ENCODE results near the gene C15orf39.

Gene C15orf39

GRCh38 chr15:75231836-75232235 is 30.2 kb downstream of the C15orf39 start:
- Histone ChIP-seq H4K20me1 (ENCODE audit: insufficient read depth, low read length) (no peaks in the 10 kb centered on the region), H3K4me2 (ENCODE audit: low read length) (no peak overlapping the region), H3K27me3 (ENCODE audit: low read depth, low read length) (peaks cover 30% of the 10 kb centered on the region), H3K27ac (ENCODE audit: low read length) (no peak overlapping the region), H3K36me3 (replicated peaks; ENCODE audit: low read depth, low read length) (no peaks in the 10 kb centered on the region), H3K79me2 (ENCODE audit: low read length) (no peaks in the 10 kb centered on the region), H3K9ac (ENCODE audit: low read length) (no peak overlapping the region), H3K9me3 (ENCODE audit: insufficient read depth, low read length) (no peaks in the 10 kb centered on the region), H3K4me3 (ENCODE audit: low read length) (no peak overlapping the region), H2AFZ (ENCODE audit: low read depth, low read length) (no peak overlapping the region), H3K4me1 (ENCODE audit: low read length) (no peaks in the 10 kb centered on the region)
- TF ChIP-seq EZH2phosphoT487 (IDR thresholded peaks at IDR 0.05; ENCODE audit: low read depth) (no peak), CTCF (IDR thresholded peaks at IDR 0.05; ENCODE audit: low read depth, low read length) (no peak)

GRCh38 chr15:75232252-75232813 is 30.7 kb downstream of the C15orf39 start:
- Histone ChIP-seq H3K36me3 (replicated peaks; ENCODE audit: low read depth, low read length) (no peaks in the 10 kb centered on the region), H3K9me3 (ENCODE audit: insufficient read depth, low read length) (no peaks in the 10 kb centered on the region), H3K27ac (ENCODE audit: low read length) (no peak overlapping the region), H2AFZ (ENCODE audit: low read depth, low read length) (no peak overlapping the region), H3K4me3 (ENCODE audit: low read length) (no peak overlapping the region), H4K20me1 (ENCODE audit: insufficient read depth, low read length) (no peaks in the 10 kb centered on the region), H3K4me1 (ENCODE audit: low read length) (no peaks in the 10 kb centered on the region), H3K79me2 (ENCODE audit: low read length) (no peaks in the 10 kb centered on the region), H3K4me2 (ENCODE audit: low read length) (no peak overlapping the region), H3K9ac (ENCODE audit: low read length) (no peak overlapping the region), H3K27me3 (ENCODE audit: low read depth, low read length) (peaks cover 30% of the 10 kb centered on the region)
- TF ChIP-seq CTCF (IDR thresholded peaks at IDR 0.05; ENCODE audit: low read depth, low read length) = no peak
- no peak for TF ChIP-seq EZH2phosphoT487 (IDR thresholded peaks at IDR 0.05; ENCODE audit: low read depth)

GRCh38 chr15:75232826-75233503 is 31.3 kb downstream of the C15orf39 start:
- H3K27me3 ChIP-seq (ENCODE audit: low read depth, low read length) = peaks cover 28% of the 10 kb centered on the region
- H3K4me2 ChIP-seq (ENCODE audit: low read length) = no peak overlapping the region
- H3K27ac ChIP-seq (ENCODE audit: low read length) = no peak overlapping the region
- H3K4me1 ChIP-seq (ENCODE audit: low read length) = no peaks in the 10 kb centered on the region
- H3K9me3 ChIP-seq (ENCODE audit: insufficient read depth, low read length) = no peaks in the 10 kb centered on the region
- H3K4me3 ChIP-seq (ENCODE audit: low read length) = no peak overlapping the region
- H4K20me1 ChIP-seq (ENCODE audit: insufficient read depth, low read length) = no peaks in the 10 kb centered on the region
- H3K79me2 ChIP-seq (ENCODE audit: low read length) = no peaks in the 10 kb centered on the region
- no peak overlapping the region for H2AFZ ChIP-seq (ENCODE audit: low read depth, low read length)
- no peak overlapping the region for H3K9ac ChIP-seq (ENCODE audit: low read length)
- TF ChIP-seq EZH2phosphoT487 (IDR thresholded peaks at IDR 0.05; ENCODE audit: low read depth) = no peak
- no peak for TF ChIP-seq CTCF (IDR thresholded peaks at IDR 0.05; ENCODE audit: low read depth, low read length)
- H3K36me3 ChIP-seq (replicated peaks; ENCODE audit: low read depth, low read length) = no peaks in the 10 kb centered on the region

GRCh38 chr15:75233504-75234190 is 32.0 kb downstream of the C15orf39 start:
- no peak overlapping the region for H3K4me2 ChIP-seq (ENCODE audit: low read length)
- H3K9me3 ChIP-seq (ENCODE audit: insufficient read depth, low read length) = no peaks in the 10 kb centered on the region
- H2AFZ ChIP-seq (ENCODE audit: low read depth, low read length) = no peak overlapping the region
- no peaks in the 10 kb centered on the region for H3K36me3 ChIP-seq (replicated peaks; ENCODE audit: low read depth, low read length)
- H3K9ac ChIP-seq (ENCODE audit: low read length) = no peak overlapping the region
- H3K4me3 ChIP-seq (ENCODE audit: low read length) = no peak overlapping the region
- H4K20me1 ChIP-seq (ENCODE audit: insufficient read depth, low read length) = no peaks in the 10 kb centered on the region
- TF ChIP-seq CTCF (IDR thresholded peaks at IDR 0.05; ENCODE audit: low read depth, low read length) = no peak
- no peak for TF ChIP-seq EZH2phosphoT487 (IDR thresholded peaks at IDR 0.05; ENCODE audit: low read depth)
- no peaks in the 10 kb centered on the region for H3K4me1 ChIP-seq (ENCODE audit: low read length)
- H3K27me3 ChIP-seq (ENCODE audit: low read depth, low read length) = peaks cover 25% of the 10 kb centered on the region
- no peaks in the 10 kb centered on the region for H3K79me2 ChIP-seq (ENCODE audit: low read length)
- no peak overlapping the region for H3K27ac ChIP-seq (ENCODE audit: low read length)

All from OCI-LY3 (cell line).